GM12873 (cell line): ENCODE data around the gene DDX41.
A peak's percentile ranks its signal among the peaks of the same experiment; 100 is the strongest.

Source experiments
- TF ChIP-seq, protein P1 (sequence below): IDR thresholded peaks from 2 replicates; pipeline ENCODE4 v1.5.1; 2012; ENCODE audit warnings: low read depth, mild to moderate bottlenecking, moderate library complexity, low read length, control low read depth; ENCODE audit not compliant: insufficient read depth; ENCODE audit errors: missing control alignments

The DDX41 gene

DNA sequence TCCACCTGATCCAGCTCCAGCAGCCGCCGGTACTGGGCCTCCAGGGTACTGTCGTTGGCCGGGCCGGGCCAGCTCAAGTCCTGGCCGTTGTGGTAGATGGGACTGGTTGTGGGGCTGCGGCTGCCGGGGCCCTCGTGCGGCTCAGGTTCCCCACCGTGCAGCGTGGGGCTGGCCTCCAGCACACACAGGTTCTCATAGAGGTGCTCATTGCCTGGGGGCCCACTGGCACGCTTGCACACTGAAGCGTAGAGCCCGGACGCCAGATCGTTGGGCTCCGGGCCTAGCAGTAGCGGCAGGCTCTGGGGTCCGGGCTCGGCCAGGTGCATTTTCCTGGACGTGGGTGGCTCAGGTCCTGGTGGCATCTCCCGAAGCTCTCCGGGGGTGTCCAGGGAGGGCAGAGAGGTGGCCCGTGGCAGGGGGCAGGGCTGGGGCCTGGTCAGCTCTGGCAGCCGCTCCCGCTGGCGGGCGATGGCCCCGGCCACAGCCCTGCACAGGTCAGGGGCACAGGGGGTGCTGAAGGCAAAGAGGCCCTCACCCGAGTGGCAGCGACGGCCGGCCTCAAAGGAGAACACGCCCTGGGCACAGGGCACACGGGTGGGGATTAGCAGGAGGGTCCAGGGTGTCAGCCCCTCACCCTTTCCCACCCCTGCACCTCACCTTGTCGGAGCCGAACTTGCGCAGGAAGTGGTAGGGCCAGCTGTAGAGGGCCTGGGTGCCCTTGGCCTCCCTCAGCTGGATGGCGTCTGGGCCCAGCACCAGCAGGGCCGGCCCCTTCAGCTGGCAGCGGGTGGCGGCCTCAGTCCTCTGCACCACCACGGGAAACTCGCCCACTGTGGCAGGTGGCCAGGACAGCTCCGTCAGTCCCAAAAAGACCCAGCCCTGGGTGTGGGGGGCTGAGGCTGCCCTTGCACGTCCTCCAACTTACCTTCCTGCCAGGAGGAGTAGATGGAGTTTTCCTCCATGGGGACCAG, 12.4 kb downstream of the DDX41 start:
- TF ChIP-seq, protein P1, sequence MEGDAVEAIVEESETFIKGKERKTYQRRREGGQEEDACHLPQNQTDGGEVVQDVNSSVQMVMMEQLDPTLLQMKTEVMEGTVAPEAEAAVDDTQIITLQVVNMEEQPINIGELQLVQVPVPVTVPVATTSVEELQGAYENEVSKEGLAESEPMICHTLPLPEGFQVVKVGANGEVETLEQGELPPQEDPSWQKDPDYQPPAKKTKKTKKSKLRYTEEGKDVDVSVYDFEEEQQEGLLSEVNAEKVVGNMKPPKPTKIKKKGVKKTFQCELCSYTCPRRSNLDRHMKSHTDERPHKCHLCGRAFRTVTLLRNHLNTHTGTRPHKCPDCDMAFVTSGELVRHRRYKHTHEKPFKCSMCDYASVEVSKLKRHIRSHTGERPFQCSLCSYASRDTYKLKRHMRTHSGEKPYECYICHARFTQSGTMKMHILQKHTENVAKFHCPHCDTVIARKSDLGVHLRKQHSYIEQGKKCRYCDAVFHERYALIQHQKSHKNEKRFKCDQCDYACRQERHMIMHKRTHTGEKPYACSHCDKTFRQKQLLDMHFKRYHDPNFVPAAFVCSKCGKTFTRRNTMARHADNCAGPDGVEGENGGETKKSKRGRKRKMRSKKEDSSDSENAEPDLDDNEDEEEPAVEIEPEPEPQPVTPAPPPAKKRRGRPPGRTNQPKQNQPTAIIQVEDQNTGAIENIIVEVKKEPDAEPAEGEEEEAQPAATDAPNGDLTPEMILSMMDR: no peak

DNA sequence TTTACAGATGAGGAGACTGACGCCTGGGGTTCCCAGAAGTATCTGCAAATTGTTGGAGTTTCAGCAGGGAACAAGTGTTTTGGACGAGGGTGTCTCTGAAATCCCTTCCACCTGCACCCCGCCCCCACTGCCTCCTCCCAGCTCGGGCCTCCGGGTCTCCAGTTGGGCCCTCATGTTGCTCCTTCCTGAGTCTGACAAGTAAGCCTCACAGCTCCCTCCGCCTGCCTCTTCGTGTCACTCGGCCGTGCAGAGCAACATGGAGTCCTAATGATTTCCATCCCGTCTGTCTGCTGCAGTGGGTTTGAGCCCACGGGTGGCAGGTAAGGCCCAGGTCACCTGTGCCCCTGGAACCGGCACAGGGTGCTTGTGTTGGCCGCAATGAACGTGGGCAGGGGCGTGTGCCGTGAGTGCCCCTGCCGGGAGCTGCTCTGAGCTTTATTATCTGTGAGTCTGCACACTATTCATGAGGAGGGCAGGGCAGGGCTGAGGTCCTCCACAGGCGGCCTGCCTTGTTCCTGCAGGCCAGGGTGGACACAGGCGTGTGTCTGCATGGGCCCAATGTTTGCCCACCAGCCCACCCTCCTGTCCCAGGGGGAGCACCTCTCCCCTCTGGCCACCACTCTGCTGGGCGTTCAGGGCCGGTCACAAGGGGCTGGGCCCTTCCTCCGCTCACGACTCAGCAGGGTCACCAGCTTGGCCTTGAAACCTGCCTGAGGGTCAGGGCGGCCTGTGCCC, 13.2 kb downstream of the DDX41 start:
- TF ChIP-seq, protein P1: no peak

DNA sequence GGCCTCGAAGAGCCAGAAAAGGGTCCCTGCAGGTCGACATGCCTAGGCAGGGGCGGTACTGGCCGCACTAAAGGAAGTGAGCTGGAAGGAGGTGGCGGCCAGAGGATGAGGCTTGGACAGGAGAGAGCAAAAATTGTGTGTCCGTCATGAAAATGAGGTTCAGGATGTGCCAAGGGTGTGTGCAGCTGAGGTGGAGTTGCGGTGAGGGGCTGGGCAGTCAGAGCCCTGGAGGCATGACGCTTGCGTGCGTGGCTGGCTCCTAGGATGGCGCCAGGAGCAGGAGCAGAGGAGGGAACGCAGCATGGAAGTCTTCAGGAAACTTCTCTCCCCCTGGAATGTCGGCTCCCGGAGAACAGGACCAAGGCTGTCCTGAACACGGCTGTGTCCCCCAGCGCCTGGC, 13.9 kb downstream of the DDX41 start:
- TF ChIP-seq, protein P1: no peak

DNA sequence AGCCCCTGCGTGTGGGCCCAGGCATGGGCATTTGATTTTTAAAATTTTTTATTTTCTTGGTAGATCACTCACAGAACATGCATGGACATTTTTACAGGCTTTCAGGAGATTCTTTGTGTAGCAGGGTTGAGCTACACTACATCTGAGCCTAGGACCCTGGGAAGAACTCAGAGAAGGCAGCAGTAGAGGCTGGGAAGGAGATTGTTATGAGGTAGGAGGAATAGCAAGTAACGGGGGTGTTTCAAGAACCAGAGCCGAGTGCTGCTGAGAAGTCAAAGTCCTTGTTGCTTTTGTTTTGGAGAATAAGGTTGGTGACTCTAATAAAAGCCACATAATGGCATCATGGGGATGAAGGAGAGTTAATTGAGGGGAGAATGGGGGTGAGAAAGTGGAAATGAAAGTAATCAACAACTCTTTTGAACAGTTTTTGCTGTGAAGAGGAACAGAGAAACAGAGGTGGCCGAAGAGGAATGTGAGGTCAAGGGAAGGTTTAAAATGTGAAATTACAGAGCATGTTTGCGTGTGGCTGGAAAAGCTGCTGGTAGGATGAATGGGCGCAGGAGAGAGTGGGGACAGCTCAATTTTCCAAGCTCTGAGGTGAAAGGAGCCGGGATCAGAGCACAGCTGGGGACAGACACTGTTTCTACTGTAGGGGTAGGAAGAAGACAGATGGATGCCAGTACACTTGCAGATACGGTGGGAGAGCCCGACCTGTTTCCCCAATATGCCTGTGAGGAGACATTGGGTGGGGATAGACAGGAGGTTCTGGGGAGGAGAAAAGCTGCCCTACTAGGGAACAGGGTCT, 14.7 kb downstream of the DDX41 start:
- TF ChIP-seq, protein P1: no peak

DNA sequence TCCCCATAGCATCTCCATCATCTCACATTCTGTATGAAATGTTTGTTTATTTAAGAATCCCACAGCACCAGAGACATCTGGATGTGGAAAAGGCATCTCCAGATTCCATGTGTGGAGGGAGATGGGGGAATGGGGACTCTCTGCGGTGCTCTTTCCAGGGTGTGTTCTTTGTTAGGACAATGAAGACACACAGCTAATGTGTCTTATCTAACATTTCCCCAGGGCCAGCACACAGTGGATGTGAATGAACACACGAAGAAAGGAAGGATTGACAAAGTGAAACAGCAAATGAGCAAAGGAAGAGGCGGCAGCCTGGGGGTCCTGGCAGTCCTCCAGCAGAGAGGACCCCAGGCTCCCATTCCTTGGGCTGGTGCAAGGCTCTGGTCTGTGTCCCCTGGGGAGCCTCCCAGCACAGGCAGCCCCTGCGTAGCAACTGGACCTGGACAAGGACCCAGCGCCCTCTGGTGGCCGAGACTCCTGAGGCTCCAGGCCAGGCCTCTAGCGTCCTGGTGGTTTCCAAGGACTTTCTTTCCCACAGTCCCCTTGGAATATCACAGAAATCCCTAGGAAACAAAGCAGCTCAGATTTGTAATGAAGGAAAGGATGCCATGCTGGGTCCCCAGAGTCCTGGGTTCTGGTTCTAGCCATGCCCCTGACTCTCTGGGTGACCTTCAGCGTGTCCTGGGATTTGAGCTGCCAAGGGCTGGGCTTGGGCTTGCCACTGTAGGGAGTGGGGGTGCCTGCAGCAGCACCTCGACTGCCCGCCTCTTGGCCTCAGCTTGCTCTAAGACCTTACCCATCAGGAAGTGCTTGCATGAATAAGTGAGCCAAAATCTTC, 15.9 kb downstream of the DDX41 start:
- TF ChIP-seq, protein P1: peak; percentile 97

DNA sequence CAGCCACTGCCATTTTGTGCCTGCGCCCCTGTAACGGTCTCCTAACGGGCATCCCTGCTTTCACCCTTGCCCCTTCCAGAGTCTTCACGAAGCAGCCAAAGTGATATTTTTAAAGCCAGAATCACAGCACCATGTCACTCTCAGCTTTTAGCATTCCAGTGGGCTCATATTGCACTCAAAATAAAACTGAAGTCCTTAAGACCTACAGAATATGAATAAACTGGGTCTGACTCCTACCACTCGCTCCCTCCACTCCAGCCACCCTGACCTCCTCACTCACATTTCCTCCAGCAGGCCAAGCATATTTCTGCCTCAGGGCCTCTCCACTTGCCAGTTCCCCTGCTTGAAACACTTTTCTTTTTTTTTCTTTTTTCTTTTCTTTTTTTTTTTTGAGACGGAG, 16.9 kb downstream of the DDX41 start:
- TF ChIP-seq, protein P1: no peak
